Stomach (tissue), 9 donors: ENCODE results near the gene RTN4RL1. TPM values are rescaled to one million over a fixed set of nuclear protein-coding genes. Genes with fewer than 3 reads are reported as not detected.

Experiments
- DNase-seq, 2 donors: peaks; one replicate each; pipeline versions ENCODE4 v3.0.0 to v3.0.0-alpha.2; 2013 to 2019
- H3K27ac ChIP-seq, 5 donors: fragments of 200-600 bp in 4 of 5; sonication (generic) in 4 of 5; one replicate each; pipeline ENCODE4 v1.5.1; 2013 to 2019; ENCODE audit warnings: mild to moderate bottlenecking in 1 of 5, moderate library complexity in 1 of 5
- H3K27me3 ChIP-seq, 3 donors: fragments of 200-600 bp; sonication (generic); one replicate each; pipeline ENCODE4 v1.5.1; 2017 to 2019; ENCODE audit warnings: mixed run types in 1 of 3
- H3K36me3 ChIP-seq, 4 donors: fragments of 200-600 bp; sonication (generic); 1 replicate in 3 of 4; 2 replicates in 1 of 4; pipeline ENCODE4 v1.5.1; 2016 to 2019
- H3K4me1 ChIP-seq, 4 donors: fragments of 200-600 bp; sonication (generic); one replicate each; pipeline ENCODE4 v1.5.1; 2016 to 2019
- H3K4me3 ChIP-seq, 4 donors: fragments of 200-600 bp; sonication (generic) in 3 of 4; one replicate each; pipeline ENCODE4 v1.5.1; 2016 to 2019; ENCODE audit warnings: mild to moderate bottlenecking in 1 of 4
- H3K9me3 ChIP-seq, 4 donors: fragments of 200-600 bp; sonication (generic); one replicate each; pipeline ENCODE4 v1.5.1; 2016 to 2019
- EP300 ChIP-seq: sonication (generic); formaldehyde crosslinking; IDR thresholded peaks from one replicate; pipeline ENCODE4 v1.6.1; 2017; ENCODE audit warnings: antibody characterized with exemption
- POLR2A ChIP-seq, 4 donors: fragments of 450-650 bp; IDR thresholded peaks; one replicate each; pipeline ENCODE4 v1.6.1; 2016; ENCODE audit warnings: antibody characterized with exemption in 4 of 4, control low read depth in 2 of 4, mild to moderate bottlenecking in 1 of 4, moderate library complexity in 1 of 4
- POLR2AphosphoS5 ChIP-seq, 3 donors: sonication (generic); formaldehyde crosslinking; IDR thresholded peaks; one replicate each; pipeline ENCODE4 v1.6.1; 2016; ENCODE audit warnings: antibody characterized with exemption in 3 of 3
- WGBS, 5 donors: extraction: QIAGEN DNeasy Blood & Tissue Kit in 3 of 5; methylation state at CpG; one replicate each; pipeline versions ENCODE4 v1.1.5 to v1.1.7; 2013 to 2018; 5-methylcytosine and 5-hydroxymethylcytosine counted together
- intact Hi-C: fragments of 100-400 bp; cut with DNase I; formaldehyde crosslinking; loops from one replicate; pipeline ENCODE4 v1.15.1; 2023; ENCODE audit warnings: low total_unique reads
- polyA plus RNA-seq, 3 donors: library from polyadenylated mRNA; stranded (reverse); fragments of 200-250 nt; gene quantifications; one replicate each; pipeline ENCODE4 v1.2.3, GENCODE V29; 2013
- total RNA-seq, 5 donors: library from RNA; depleted of rRNA; stranded (reverse); fragments of >200 nt; gene quantifications; one replicate each; pipeline versions ENCODE4 v1.1.0 to v1.2.3, GENCODE V29; 2014 to 2016
- TF ChIP-seq, protein P1 (sequence below), 7 experiments: fragments of 450-650 bp in 4 of 7; fragments of 200-600 bp in 3 of 7; sonication (generic) in 3 of 7; IDR thresholded peaks; one replicate each; pipeline ENCODE4 v1.5.1; 2016 to 2019; ENCODE audit warnings: antibody characterized with exemption in 7 of 7, control low read depth in 2 of 7, mild to moderate bottlenecking in 1 of 7
- donor health status: healthy with polysubstance abuse.
- donor health status: Bipolar disorder and iron deficiency.
- donor health status: healthy.

Gene RTN4RL1
- total and polyA plus RNA-seq, 8 donors = 0.50 to 0.92 (median 0.72) TPM; not detected in 4

DNA sequence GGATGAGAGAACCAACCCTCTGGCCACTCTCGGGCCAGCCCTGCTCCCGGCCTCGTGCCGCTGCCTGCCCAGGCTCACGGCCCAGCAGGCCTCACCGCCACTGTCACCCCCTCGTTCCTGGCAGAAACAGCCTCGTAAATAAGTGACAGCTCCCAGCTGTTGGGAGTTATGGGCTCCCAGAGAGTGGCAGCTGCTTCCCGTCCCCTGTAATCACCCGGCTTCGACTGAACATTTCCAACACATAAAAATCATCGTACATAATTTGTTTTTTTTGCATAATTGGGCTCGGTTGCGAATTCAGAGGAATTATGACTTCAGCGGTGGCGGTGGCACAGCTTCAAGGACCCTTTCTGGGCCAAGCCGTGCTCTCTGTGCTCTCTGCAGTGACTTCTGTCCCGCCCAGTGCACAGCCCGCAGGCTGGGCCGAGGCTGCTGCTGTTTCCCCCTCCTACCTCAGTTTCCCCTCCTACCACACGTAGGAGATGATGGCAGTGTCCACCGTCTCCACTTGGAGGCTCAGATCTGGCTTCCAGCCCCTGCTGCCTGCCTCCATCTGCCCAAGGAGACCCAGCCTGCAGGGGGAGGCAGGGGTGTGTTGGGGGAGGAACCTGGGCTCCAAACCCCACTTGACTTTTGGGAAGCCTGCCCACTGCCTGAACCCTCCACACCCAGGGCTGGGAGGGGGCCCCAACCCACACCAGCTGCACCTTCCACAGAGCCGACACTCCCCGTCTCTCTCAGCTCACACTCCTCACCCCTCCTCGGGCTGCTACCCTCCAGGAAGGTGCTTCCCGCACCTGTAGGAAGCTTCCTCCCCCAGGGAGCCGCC is 84.9 kb downstream of the RTN4RL1 start:
- Histone ChIP-seq H3K27ac (no peak overlapping the region), H3K27me3 (peaks cover 0 to 13% (median 0%) of the 10 kb centered on the region in 3 donors), H3K36me3 (no peaks in the 10 kb centered on the region), H3K4me3 (no peak overlapping the region), H3K4me1 (no peaks in the 10 kb centered on the region), H3K9me3 (no peaks in the 10 kb centered on the region)
- TF ChIP-seq POLR2A (IDR thresholded peaks at IDR 0.05) (no peak), POLR2AphosphoS5 (IDR thresholded peaks at IDR 0.05) (no peak), EP300 (no peak)
- TF ChIP-seq, protein P1, sequence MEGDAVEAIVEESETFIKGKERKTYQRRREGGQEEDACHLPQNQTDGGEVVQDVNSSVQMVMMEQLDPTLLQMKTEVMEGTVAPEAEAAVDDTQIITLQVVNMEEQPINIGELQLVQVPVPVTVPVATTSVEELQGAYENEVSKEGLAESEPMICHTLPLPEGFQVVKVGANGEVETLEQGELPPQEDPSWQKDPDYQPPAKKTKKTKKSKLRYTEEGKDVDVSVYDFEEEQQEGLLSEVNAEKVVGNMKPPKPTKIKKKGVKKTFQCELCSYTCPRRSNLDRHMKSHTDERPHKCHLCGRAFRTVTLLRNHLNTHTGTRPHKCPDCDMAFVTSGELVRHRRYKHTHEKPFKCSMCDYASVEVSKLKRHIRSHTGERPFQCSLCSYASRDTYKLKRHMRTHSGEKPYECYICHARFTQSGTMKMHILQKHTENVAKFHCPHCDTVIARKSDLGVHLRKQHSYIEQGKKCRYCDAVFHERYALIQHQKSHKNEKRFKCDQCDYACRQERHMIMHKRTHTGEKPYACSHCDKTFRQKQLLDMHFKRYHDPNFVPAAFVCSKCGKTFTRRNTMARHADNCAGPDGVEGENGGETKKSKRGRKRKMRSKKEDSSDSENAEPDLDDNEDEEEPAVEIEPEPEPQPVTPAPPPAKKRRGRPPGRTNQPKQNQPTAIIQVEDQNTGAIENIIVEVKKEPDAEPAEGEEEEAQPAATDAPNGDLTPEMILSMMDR (IDR thresholded peaks at IDR 0.05) = no peak
- WGBS, 5 donors = 64 to 79% (median 70%) methylated on average over 26 to 27 of the region's 27 CpGs
- intact Hi-C loops = no loop called here
- peak in 1 of 2 donors; percentile 70 for DNase-seq

DNA sequence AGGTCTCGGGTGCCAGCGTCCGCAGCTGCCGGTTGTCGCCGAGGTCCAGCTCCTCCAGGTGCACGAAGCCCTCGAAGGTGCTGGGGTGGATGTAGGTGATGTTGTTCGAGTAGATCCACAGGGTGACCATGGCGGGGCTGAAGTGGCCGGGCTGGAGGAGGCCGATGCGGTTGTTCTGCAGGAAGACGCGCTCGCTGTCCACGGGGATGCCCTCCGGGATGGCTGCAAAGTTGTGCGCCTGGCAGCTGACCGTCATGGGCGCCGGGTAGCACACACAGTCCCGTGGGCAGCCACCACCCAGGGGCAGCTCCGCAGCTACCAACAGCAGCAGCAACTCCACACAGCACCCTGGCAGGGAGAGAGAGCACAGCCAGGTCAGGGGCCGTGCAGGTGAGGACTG is 87.7 kb downstream of the RTN4RL1 start:
- H3K27me3 ChIP-seq = peaks cover 0 to 13% (median 0%) of the 10 kb centered on the region in 3 donors
- WGBS, 5 donors = 90 to 96% (median 94%) methylated on average over 12 to 25 of the region's 25 CpGs
- H3K4me3 ChIP-seq = no peak overlapping the region
- peaks cover 3 to 5% (median 3%) of the 10 kb centered on the region in 4 donors for H3K4me1 ChIP-seq
- TF ChIP-seq POLR2A (IDR thresholded peaks at IDR 0.05) = no peak
- TF ChIP-seq, protein P1 (IDR thresholded peaks at IDR 0.05) = no peak
- TF ChIP-seq POLR2AphosphoS5 (IDR thresholded peaks at IDR 0.05) = no peak
- TF ChIP-seq EP300 = no peak
- intact Hi-C loops = no loop called here
- no peaks in the 10 kb centered on the region for H3K36me3 ChIP-seq
- no peak overlapping the region for H3K27ac ChIP-seq
- no peak for DNase-seq
- no peaks in the 10 kb centered on the region for H3K9me3 ChIP-seq

DNA sequence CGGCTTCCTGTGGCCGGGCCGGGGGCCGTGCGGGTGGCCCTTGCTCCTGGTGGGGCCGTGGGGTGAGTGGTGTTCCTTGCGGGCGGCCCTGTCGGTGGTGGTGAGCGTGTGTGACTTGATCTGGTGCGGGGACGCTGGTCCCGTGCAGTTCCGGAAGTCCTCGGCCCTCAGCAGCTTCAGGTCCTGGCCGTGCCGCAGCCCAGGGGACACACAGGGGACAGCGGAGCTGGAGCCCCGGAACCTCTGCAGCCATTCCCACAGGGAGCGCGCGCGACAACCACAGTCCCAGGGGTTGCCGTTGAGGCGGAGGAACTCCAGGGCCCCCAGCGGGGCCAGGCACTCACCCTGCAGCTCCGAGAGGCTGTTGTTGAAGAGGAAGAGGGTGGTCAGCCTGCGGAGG is 88.4 kb downstream of the RTN4RL1 start:
- TF ChIP-seq EP300 (no peak), POLR2A (IDR thresholded peaks at IDR 0.05) (no peak), POLR2AphosphoS5 (IDR thresholded peaks at IDR 0.05) (no peak)
- TF ChIP-seq, protein P1 (IDR thresholded peaks at IDR 0.05) = no peak
- intact Hi-C loops = no loop called here
- Histone ChIP-seq H3K27ac (no peak overlapping the region), H3K27me3 (peaks cover 0 to 7% (median 0%) of the 10 kb centered on the region in 3 donors), H3K4me3 (no peak overlapping the region), H3K9me3 (no peaks in the 10 kb centered on the region), H3K36me3 (no peaks in the 10 kb centered on the region), H3K4me1 (peaks cover 10 to 12% (median 10%) of the 10 kb centered on the region in 4 donors)
- WGBS, 5 donors = 85 to 95% (median 93%) methylated on average over 4 to 28 of the region's 28 CpGs
- no peak for DNase-seq

DNA sequence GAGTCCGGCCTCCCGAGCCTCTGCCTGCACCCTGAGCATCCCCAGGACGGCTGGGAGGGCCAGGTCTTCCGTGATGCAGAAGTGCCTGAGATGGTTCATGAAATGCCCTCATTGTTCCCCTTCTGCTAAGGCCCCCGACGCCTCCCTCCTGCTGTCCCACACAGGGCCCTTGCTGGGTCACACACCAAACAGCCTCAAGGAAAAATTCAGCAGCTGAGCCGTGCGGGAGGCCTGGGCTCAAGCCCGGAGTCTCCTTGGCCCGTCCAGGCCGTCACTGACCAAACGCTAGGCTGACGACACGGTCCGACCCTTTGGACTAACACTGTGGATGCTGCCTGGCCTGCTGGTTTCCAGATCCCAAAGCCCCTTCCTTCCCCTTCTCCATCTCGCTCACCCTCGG is 90.2 kb downstream of the RTN4RL1 start:
- 84 to 90% (median 89%) methylated on average over 17 of the region's 17 CpGs for WGBS, 5 donors
- H3K4me1 ChIP-seq = peaks cover 10 to 18% (median 12%) of the 10 kb centered on the region in 4 donors
- no peak for TF ChIP-seq EP300
- no peaks in the 10 kb centered on the region for H3K9me3 ChIP-seq
- no peak for DNase-seq
- intact Hi-C loops = no loop called here
- no peaks in the 10 kb centered on the region for H3K27me3 ChIP-seq
- H3K4me3 ChIP-seq = no peak overlapping the region
- H3K36me3 ChIP-seq = no peaks in the 10 kb centered on the region
- no peak overlapping the region for H3K27ac ChIP-seq
